ENCODE measurements around the gene TBC1D4.
"Not testable (repeated sequence)": the region's sequence is repeated elsewhere in the genome, so short reads cannot be mapped to it uniquely, and the experiment has no call there.

- not testable (repeated sequence) for TF ChIP-seq CTCF (IDR thresholded peaks at IDR 0.05 in 4 of 5, conservative IDR thresholded peaks at IDR 0.05 in 1 of 5); POLR2A (IDR thresholded peaks at IDR 0.05)
Measured at GRCh38 chr13:75434126-75434525, 47.8 kb downstream of the TBC1D4 start.
